H9 (cell line): ENCODE results near the gene DSG2. TPM values are rescaled to one million over a fixed set of nuclear protein-coding genes. Genes with fewer than 3 reads are reported as not detected.

Source experiments
- DNase-seq: peaks from one replicate; pipeline ENCODE4 v3.0.0-alpha.2; 2017
- H2AFZ ChIP-seq: one replicate; pipeline ENCODE4 v1.6.1; 2013; ENCODE audit warnings: mild to moderate bottlenecking, low read length, control low read depth, moderate library complexity
- H2AK5ac ChIP-seq: 2 replicates; pipeline ENCODE4 v1.6.1; 2013; ENCODE audit warnings: low read length, control low read depth, mixed read lengths; ENCODE audit not compliant: insufficient read length
- H2BK120ac ChIP-seq: one replicate; pipeline ENCODE4 v1.6.1; 2013; ENCODE audit warnings: low read depth, mild to moderate bottlenecking, low read length, control low read depth, inconsistent platforms; ENCODE audit not compliant: poor library complexity, severe bottlenecking
- H2BK12ac ChIP-seq: 2 replicates; pipeline ENCODE4 v1.6.1; 2013; ENCODE audit warnings: low read length, control low read depth, mixed read lengths, low read depth; ENCODE audit not compliant: insufficient read length
- H2BK15ac ChIP-seq: 2 replicates; pipeline ENCODE4 v1.6.1; 2013; ENCODE audit warnings: low read depth, low read length, control low read depth
- H2BK20ac ChIP-seq: one replicate; pipeline ENCODE4 v1.6.1; 2013; ENCODE audit warnings: low read depth, mild to moderate bottlenecking, low read length, control low read depth, inconsistent platforms; ENCODE audit not compliant: poor library complexity, severe bottlenecking
- H2BK5ac ChIP-seq: 2 replicates; pipeline ENCODE4 v1.6.1; 2013; ENCODE audit warnings: low read length, control low read depth, mixed read lengths; ENCODE audit not compliant: insufficient read length
- H3K14ac ChIP-seq: 2 replicates; pipeline ENCODE4 v1.6.1; 2013; ENCODE audit warnings: low read length, control low read depth; ENCODE audit not compliant: insufficient read depth
- H3K18ac ChIP-seq: 2 replicates; pipeline ENCODE4 v1.6.1; 2013; ENCODE audit warnings: low read depth, mild to moderate bottlenecking, mixed read lengths, low read length, control low read depth; ENCODE audit not compliant: insufficient read length
- H3K23ac ChIP-seq: 2 replicates; pipeline ENCODE4 v1.6.1; 2013; ENCODE audit warnings: low read length, control low read depth, mixed read lengths, low read depth; ENCODE audit not compliant: insufficient read length
- H3K23me2 ChIP-seq: 2 replicates; pipeline ENCODE4 v1.6.1; 2013; ENCODE audit warnings: low read depth, mild to moderate bottlenecking, mixed read lengths, low read length, control low read depth; ENCODE audit not compliant: insufficient read length, poor library complexity, severe bottlenecking
- H3K27ac ChIP-seq: 2 replicates; pipeline ENCODE4 v1.5.1; 2013; ENCODE audit warnings: low read length, control low read depth, mixed read lengths, low read depth; ENCODE audit not compliant: insufficient read length
- H3K27me3 ChIP-seq: 2 replicates; pipeline ENCODE4 v1.6.1; 2013; ENCODE audit warnings: low read length, control low read depth, inconsistent platforms; ENCODE audit not compliant: insufficient read depth
- H3K4ac ChIP-seq: 2 replicates; pipeline ENCODE4 v1.6.1; 2013; ENCODE audit warnings: low read depth, mild to moderate bottlenecking, control low read depth, inconsistent platforms, low read length, moderate library complexity
- H3K4me1 ChIP-seq: 2 replicates; pipeline ENCODE4 v1.6.1; 2013; ENCODE audit warnings: low read length, control low read depth, inconsistent platforms; ENCODE audit not compliant: insufficient read depth
- H3K4me2 ChIP-seq: 2 replicates; pipeline ENCODE4 v1.6.1; 2013; ENCODE audit warnings: low read length, control low read depth, mixed read lengths; ENCODE audit not compliant: insufficient read length, insufficient read depth
- H3K56ac ChIP-seq: 2 replicates; pipeline ENCODE4 v1.6.1; 2013; ENCODE audit warnings: low read depth, mild to moderate bottlenecking, mixed read lengths, low read length, control low read depth; ENCODE audit not compliant: insufficient read length
- H3K79me1 ChIP-seq: 2 replicates; pipeline ENCODE4 v1.6.1; 2013; ENCODE audit warnings: low read depth, mild to moderate bottlenecking, moderate library complexity, low read length, control low read depth, inconsistent platforms; ENCODE audit not compliant: insufficient read depth, poor library complexity, severe bottlenecking
- H3K79me2 ChIP-seq: 2 replicates; pipeline ENCODE4 v1.6.1; 2013; ENCODE audit warnings: low read length, control low read depth, inconsistent platforms; ENCODE audit not compliant: insufficient read depth
- H3K9ac ChIP-seq: 2 replicates; pipeline ENCODE4 v1.6.1; 2013; ENCODE audit warnings: low read length, control low read depth, mixed read lengths; ENCODE audit not compliant: insufficient read length; ENCODE audit errors: extremely low read depth
- H3K9me3 ChIP-seq: one replicate; pipeline ENCODE4 v1.6.1; 2013; ENCODE audit warnings: low read depth, low read length, inconsistent platforms; ENCODE audit not compliant: control insufficient read depth
- H3T11ph ChIP-seq: one replicate; pipeline ENCODE4 v1.6.1; 2013; ENCODE audit warnings: mild to moderate bottlenecking, low read length, control low read depth, inconsistent platforms
- H4K20me1 ChIP-seq: one replicate; pipeline ENCODE4 v1.6.1; 2013; ENCODE audit not compliant: control insufficient read depth, insufficient read length, insufficient read depth
- H4K5ac ChIP-seq: 2 replicates; pipeline ENCODE4 v1.6.1; 2013; ENCODE audit warnings: low read depth, mild to moderate bottlenecking, mixed read lengths, low read length, control low read depth; ENCODE audit not compliant: insufficient read length
- H4K8ac ChIP-seq: replicated peaks from 2 replicates; pipeline ENCODE4 v1.6.1; 2013; ENCODE audit warnings: low read length, control low read depth, mixed read lengths, low read depth; ENCODE audit not compliant: insufficient read length
- H4K91ac ChIP-seq: 2 replicates; pipeline ENCODE4 v1.6.1; 2013; ENCODE audit warnings: low read depth, mild to moderate bottlenecking, moderate library complexity, mixed read lengths, low read length, control low read depth; ENCODE audit not compliant: insufficient read length
- H3K27ac Mint-ChIP-seq, 3 experiments: 2 replicates in 2 of 3; 3 replicates in 1 of 3; pipeline ENCODE4 v1.8.0; 2020 to 2021; ENCODE audit warnings: mixed read lengths in 3 of 3, mild to moderate bottlenecking in 1 of 3, moderate library complexity in 1 of 3
- H3K27me3 Mint-ChIP-seq: 2 replicates; pipeline ENCODE4 v1.8.0; 2021; ENCODE audit warnings: low read depth, mild to moderate bottlenecking, moderate library complexity, mixed read lengths
- H3K36me3 Mint-ChIP-seq, 3 experiments: 2 replicates in 2 of 3; 3 replicates in 1 of 3; pipeline ENCODE4 v1.8.0; 2020 to 2021; ENCODE audit warnings: low read depth in 3 of 3, mixed read lengths in 3 of 3; ENCODE audit not compliant: insufficient read depth in 1 of 3
- H3K4me1 Mint-ChIP-seq, 2 experiments: 2 replicates each; pipeline ENCODE4 v1.8.0; 2020; ENCODE audit warnings: mixed read lengths in 2 of 2
- H3K4me3 Mint-ChIP-seq, 2 experiments: 2 replicates in 1 of 2; 3 replicates in 1 of 2; pipeline ENCODE4 v1.8.0; 2020 to 2021; ENCODE audit warnings: mild to moderate bottlenecking in 2 of 2, mixed read lengths in 2 of 2, moderate library complexity in 1 of 2
- H3K9me3 Mint-ChIP-seq, 2 experiments: 2 replicates in 1 of 2; 3 replicates in 1 of 2; pipeline ENCODE4 v1.8.0; 2020; ENCODE audit warnings: mild to moderate bottlenecking in 2 of 2, mixed read lengths in 2 of 2, moderate library complexity in 1 of 2
- CTCF ChIP-seq: fragments of 200-600 bp; sonication (generic); conservative IDR thresholded peaks from 3 replicates; pipeline ENCODE4 v1.8.0; 2021; ENCODE audit warnings: antibody characterized with exemption, mild to moderate bottlenecking
- WGBS: extraction: QIAGEN DNeasy Blood & Tissue Kit; methylation state at CpG from one replicate; pipeline ENCODE4 v1.1.7; 2013; ENCODE audit warnings: missing lambda C conversion rate, low lambda C conversion rate, mixed read lengths; ENCODE audit not compliant: insufficient read length; ENCODE audit errors: extremely low coverage; 5-methylcytosine and 5-hydroxymethylcytosine counted together
- total RNA-seq: library from RNA; stranded (reverse); gene quantifications from 2 replicates; pipeline ENCODE4 v1.2.1, GENCODE V29; 2021

Gene DSG2
- total RNA-seq, 1 experiment from 2014 or later = 107 TPM

GRCh38 chr18:31492671-31493070, 5.3 kb upstream of the DSG2 start:
- Histone ChIP-seq H3K9me3 (no peaks in the 10 kb centered on the region), H2BK15ac (no peak overlapping the region), H3K18ac (no peak overlapping the region), H3K23me2 (peaks cover 4% of the 10 kb centered on the region), H3K9ac (no peak overlapping the region), H3K14ac (no peak overlapping the region), H3K4ac (no peak overlapping the region), H2BK5ac (no peak overlapping the region), H3K23ac (no peak overlapping the region), H2AFZ (no peak overlapping the region), H3K27ac (no peak overlapping the region), H4K5ac (no peak overlapping the region), H3K79me1 (no peaks in the 10 kb centered on the region), H3T11ph (no peak overlapping the region), H2BK12ac (no peak overlapping the region), H3K56ac (no peak overlapping the region), H4K20me1 (no peaks in the 10 kb centered on the region), H2AK5ac (no peak overlapping the region), H3K4me1 (no peaks in the 10 kb centered on the region), H2BK20ac (no peak overlapping the region), H3K4me2 (no peak overlapping the region), H2BK120ac (no peak overlapping the region), H3K27me3 (no peaks in the 10 kb centered on the region), H4K8ac (no peak overlapping the region), H4K91ac (no peak overlapping the region), H3K79me2 (no peaks in the 10 kb centered on the region)
- Mint-ChIP-seq H3K4me1 (peaks cover 7 to 9% of the 10 kb centered on the region in 2 experiments; a peak in 3 of 4 replicates), H3K9me3 (no peaks in the 10 kb centered on the region), H3K27me3 (peaks cover 3% of the 10 kb centered on the region), H3K27ac (no peak overlapping the region), H3K4me3 (no peak overlapping the region), H3K36me3 (no peaks in the 10 kb centered on the region)
- no peak for TF ChIP-seq CTCF
- no peak for DNase-seq
- no CpG with 5 or more reads among the region's 9 CpGs for WGBS
